NCI-H2107 treated with DMSO at 0.1 percent for 48 hours (cell line): ENCODE measurements around the gene OBSCN.

ENCODE experiments used
- DNase-seq: peaks from one replicate; lab custom pipeline; 2025; ENCODE audit not compliant: unreplicated experiment; lab: John Stamatoyannopoulos, UW

The OBSCN gene

GRCh38 chr1:228207851-228208821 lies at the start of gene OBSCN:
Gene OBSCN, plus strand, starts transcription at chr1:228208044. Its CDS starts 3,740 bp downstream, at chr1:228211784.
- DNase-seq, result no peak

- DNase-seq, result no peak
Measured at GRCh38 chr1:228158151-228159007, 49.5 kb upstream of the OBSCN start.

DNA sequence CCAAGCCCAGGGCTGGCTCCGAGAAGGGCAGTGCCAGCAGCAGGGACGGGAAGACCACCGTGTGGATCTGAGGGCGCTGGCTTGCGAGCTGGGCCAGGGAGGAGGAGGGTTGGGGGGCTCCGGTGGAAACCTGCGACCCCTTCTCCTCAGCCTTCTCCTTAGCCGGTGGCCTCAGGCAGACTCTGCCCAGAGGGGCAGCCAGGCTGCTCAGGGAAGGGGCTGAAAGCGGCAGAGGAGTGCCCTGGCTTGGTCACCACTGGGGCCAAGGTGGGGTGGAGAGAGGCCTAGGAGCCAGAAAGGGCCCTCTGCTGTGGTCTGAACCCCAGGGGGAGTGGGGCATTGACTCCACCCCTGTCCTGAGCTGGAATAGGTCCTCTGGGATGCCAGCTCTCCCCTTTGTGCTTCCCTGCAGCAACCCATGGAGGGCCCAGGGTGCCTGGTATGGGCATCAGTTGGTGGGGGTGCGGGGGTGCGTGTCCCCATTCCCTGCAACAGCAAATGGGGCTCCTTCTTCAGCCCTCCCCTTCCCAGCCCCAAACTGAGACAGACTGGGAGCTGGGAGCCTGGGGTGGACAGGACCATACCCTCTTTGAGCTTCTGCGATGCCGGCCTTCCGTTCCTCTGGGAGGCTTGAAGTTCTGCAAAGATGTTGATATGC lies 48.7 kb upstream of the OBSCN start:
- no peak for DNase-seq

- no peak for DNase-seq
Measured at GRCh38 chr1:228160201-228160761, 47.6 kb upstream of the OBSCN start.

- no peak for DNase-seq
Measured at GRCh38 chr1:228161362-228161761, 46.5 kb upstream of the OBSCN start.

DNA sequence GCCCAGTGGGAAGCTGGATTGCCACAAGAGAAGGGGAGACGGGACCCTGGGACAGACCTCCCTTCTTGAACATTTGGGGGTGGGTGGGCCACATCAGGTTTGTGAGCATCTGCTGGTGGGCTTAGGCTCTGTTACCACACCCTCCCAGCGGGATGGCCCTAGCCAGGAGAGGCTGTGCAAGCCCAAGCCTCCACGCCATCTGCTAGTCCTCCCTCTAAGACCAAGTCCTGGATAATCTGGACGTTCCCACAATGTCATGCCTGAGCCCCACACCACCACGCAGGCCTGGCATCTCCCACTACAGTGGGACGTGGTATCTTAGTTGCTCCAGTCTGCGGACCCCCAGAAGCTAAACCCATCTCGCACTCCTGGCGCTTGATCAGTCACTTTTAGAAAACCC lies 46.0 kb upstream of the OBSCN start:
- no peak for DNase-seq

GRCh38 chr1:228162286-228163006 lies 45.4 kb upstream of the OBSCN start:
- DNase-seq, result no peak

DNA sequence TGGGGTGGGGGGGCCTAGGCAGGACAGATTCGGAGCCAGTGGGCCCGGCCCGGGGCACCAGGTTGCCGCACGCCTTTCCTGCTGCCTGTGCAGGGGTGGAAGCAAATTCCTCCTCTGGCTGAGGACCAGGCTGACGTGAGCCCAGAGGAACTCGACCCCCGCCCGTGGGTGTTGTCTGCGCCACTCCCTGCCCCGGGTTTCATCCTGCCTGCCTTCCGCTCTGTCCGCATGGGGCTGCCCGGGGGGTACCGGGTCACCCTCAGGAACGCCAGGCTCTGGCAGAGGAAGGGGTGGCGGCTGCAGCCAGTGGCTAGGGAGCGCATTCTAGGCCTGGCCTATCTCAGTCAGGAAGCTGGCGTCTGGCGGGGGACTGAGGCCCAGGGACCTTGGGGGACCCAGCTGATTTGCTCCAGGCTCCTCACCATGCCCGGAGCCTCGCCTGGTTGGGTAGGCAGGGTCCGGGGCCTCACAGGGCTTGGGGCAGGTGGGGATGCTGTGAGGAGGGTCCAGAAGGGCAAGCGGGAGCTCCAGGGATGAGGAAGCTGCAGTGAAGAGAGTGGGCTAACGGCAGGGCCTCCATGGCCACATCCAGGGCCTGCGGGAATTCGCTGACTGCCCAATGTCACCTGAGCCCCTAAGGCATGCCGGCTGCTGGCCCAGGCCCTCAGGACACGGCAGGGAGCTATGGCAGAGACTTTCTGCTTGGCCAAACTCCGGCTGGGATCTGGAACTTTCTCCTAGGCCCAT lies 44.7 kb upstream of the OBSCN start:
- DNase-seq, result no peak

- DNase-seq, result no peak
Measured at GRCh38 chr1:228163776-228164519, 43.9 kb upstream of the OBSCN start.

- no peak for DNase-seq
Measured at GRCh38 chr1:228164561-228165371, 43.1 kb upstream of the OBSCN start.

DNA sequence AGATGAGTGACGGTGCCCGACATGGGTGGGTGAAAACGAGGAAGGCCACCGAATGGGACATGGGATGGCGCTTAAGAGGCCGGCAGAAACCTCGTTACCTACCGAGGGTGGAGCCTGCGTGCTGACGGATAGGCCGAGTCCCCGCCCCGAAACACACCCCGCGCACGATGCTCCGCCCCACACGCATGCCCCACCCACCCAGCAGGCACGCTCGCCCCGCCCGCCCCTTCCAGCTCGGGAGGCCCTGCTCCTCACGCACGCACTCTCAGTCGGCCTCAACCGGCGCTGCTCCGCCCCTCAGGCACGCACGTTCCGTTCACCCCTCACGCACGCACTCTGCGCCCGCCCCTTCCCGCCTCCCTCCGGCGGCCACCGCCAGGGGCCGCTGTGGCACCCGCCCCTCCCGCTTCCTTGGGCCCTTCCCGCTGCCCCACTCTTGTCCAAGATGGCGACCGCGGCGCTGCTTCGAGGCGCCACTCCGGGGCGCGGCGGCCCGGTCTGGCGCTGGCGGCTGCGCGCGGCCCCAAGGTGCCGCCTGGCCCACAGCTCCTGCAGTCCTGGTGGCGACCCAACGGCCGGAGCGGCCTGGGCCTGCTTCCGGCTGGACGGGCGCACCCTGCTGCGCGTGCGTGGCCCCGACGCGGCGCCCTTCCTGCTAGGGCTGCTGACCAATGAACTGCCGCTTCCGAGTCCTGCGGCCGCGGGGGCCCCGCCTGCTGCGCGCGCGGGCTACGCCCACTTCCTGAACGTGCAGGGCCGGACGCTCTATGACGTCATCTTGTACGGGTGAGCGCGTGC lies 42.3 kb upstream of the OBSCN start, which contains the start of gene IBA57:
TSS of gene IBA57 (plus strand) at position 433 of the 798 bp plus-strand sequence. CDS start at position 446, 13 bp downstream.
- peak; percentile 91 for DNase-seq

DNA sequence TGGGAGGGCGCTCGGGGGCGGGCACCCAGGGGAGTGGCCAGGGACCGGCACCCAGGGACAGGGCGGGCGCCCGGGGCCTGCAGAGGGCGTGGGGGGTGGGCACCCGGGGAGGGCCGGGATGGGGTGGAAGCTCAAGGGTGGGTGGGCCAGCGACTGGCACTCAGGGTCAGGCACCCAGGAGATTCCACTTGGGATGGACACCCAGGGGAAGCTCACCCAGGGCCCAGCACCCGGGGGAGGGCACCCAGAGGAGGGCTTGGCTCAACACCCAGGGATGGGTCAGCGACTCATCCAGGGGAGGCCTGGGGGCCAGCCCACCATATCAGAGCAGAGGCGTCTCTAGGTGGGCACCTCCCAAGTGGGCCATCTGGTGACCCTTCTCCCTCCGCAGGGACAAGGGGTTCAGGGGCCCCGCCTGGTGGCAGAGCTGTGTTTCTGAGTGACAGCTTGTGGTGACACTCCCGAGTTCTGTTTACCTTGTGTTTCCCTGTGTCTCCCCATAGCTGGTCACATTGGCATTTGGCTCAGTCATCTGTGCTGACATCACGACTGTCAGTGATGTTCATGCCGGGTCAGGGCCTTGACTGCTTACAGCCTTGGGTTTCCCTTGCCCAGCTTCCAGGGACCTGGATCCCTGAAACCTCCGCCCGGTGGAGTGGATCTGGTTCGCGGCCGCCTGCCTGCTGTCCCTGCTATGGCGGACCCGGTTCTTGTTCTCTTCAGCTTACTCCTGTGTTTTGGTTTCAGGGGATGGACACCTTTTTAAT lies 41.5 kb upstream of the OBSCN start:
- peak; percentile 33 for DNase-seq

DNA sequence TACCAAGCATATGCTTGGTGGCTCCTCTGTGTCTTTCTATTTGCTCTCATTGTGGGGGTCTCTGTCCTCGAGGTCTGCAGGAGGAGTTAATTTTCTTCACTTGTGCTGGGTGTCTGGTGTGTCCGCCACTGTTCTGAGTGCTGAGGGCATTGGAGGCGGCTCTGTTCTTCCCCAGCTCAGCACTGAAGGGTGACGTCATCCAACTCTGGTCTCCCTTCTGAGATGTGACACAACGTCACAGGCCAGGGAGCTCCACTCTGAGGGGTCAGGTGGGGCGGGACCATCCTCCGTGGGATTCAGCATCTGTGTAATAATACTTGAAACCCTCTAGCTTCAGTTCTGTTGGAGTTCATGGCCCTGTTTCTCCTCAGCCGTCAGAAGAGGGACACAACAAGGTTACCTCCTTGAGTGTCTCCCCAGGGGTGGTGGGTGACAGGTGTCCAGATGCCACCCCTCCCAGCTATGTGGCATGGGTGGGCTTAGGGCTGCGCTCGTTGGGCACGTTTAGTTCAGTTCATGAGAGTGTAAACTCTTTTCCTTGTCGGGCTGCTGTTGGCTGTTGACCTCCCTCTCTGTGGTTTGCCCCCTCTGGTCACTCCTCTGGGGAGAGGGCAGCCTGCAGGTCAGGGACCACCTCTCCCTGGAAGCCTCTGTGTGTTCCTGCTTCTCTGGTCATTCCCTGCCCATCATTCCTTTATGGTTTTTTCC lies 39.1 kb upstream of the OBSCN start:
- no peak for DNase-seq

- no peak for DNase-seq
Measured at GRCh38 chr1:228169345-228169744, 38.5 kb upstream of the OBSCN start.

DNA sequence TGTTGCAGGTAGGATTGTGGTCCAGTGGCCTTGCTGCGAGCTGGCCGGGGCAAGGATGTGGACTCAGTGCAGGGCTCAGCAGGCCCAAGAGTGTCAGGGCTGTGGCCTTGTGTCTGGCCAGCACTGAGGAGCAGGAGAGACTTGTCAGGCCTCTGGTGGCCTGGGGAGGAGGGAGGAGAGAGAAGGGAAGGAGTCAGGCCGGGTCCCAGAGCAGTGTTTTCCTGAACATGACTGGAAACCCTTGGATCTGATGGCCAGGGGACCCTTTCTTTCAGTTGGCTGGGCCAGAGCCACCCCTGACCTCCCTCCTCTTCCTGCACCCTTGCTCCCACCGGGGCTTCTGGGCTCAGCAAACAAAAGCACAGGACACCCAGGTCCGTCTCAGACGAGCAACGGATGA lies 37.2 kb upstream of the OBSCN start:
- no peak for DNase-seq
